Measurements from ENCODE around the gene CDH22.

Gene CDH22

GRCh38 chr20:46139908-46140482 is 168.3 kb downstream of the CDH22 start:
- DNase-seq (ENCODE audit: low spot score) = no peak

- DNase-seq (ENCODE audit: low spot score) = no peak
These were observed 168.9 kb downstream of the CDH22 start for GRCh38 chr20:46139266-46139889.

- no peak for DNase-seq (ENCODE audit: low spot score)
These were observed 170.5 kb downstream of the CDH22 start for GRCh38 chr20:46137816-46138215.

DNA sequence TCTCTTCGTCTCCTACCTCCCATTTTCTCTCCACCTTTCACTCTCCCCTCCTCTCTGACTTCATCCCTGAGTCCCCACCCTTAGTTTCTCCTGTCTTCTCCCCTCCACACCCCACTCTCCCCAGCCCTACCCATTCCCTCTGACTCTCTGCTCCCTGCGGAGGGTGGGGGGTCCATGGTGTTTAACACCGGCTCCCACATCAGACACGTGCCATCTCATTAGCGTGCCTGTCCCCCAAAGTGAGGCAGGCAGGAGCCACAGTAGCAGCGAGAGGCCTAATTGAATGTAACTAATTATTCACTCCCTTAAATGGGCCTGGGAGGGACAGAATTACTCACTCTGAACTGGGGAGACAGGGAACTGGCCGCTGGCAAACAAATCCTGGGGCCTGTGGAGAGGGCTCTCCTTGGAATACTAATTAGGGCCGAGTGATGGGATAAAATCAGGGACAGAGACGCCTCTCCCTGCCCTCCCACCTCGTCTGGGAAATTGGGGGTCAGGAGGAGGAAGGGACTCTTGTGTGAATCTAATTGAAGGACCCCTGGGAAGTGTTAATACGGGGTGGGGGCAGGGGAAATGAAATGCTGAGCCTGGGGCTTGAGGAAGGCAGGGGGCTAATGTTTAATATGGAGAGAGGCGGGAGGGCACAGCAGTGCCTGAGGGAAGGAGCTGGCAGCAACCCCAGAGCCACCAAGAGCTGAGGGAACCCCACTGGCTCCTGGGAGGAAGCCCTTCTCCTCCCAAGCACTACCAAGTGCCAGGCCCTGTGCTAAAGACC is 172.3 kb downstream of the CDH22 start:
- DNase-seq (ENCODE audit: low spot score) = no peak

- DNase-seq (ENCODE audit: low spot score) = no peak
These were observed 173.6 kb downstream of the CDH22 start for GRCh38 chr20:46134716-46135115.

GRCh38 chr20:46133886-46134654 is 174.2 kb downstream of the CDH22 start:
- no peak for DNase-seq (ENCODE audit: low spot score)

DNA sequence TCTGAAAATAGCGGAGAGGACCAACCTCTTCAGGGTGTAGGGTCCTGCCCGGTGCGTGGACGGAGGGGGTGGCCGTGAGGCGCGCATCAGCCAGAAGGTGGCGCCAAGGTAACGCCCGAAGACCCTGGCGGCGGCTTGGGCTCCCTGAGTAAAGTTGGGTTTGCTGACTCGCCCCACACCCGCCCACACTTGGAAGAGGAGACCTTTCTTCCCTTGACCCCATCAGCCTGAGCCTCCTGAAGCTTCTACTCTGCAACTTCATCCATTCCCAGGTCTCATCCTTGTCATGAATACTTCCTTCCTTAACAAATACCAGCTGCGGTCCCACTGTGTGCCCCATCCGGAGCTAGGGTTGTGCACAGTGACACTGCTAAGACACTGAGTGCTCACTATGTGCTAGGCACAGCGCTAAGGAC is 175.6 kb downstream of the CDH22 start:
- DNase-seq (ENCODE audit: low spot score) = peak; percentile 77

GRCh38 chr20:46131396-46131795 is 176.9 kb downstream of the CDH22 start:
- no peak for DNase-seq (ENCODE audit: low spot score)

- no peak for DNase-seq (ENCODE audit: low spot score)
These were observed 177.8 kb downstream of the CDH22 start for GRCh38 chr20:46130534-46130933.

DNA sequence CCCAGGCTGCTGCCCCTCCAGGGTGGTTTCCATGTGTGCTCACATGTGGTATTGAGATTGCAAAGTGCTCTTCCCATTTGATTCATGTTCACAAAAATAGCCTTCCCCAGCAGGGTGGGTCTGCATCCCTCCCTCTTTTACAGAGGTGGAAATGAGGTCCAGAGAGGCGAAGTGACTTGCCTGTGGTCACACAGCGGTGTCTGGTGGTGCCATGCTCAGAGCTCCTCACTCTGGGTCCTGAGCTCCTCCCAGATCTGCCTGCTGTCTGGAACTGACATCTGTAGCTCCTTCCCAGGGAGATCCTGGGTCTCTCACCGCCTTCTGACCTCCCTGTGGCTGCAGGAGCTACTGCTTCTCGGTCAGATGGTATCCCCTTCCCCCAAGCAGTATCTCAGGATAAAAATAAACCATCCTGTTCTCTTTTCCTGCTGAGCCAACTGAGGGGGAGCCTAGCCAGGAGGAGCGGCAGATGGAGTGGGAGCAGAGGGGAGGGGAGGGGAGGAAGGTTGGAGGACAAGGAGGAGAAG is 178.3 kb downstream of the CDH22 start:
- DNase-seq (ENCODE audit: low spot score) = no peak

DNA sequence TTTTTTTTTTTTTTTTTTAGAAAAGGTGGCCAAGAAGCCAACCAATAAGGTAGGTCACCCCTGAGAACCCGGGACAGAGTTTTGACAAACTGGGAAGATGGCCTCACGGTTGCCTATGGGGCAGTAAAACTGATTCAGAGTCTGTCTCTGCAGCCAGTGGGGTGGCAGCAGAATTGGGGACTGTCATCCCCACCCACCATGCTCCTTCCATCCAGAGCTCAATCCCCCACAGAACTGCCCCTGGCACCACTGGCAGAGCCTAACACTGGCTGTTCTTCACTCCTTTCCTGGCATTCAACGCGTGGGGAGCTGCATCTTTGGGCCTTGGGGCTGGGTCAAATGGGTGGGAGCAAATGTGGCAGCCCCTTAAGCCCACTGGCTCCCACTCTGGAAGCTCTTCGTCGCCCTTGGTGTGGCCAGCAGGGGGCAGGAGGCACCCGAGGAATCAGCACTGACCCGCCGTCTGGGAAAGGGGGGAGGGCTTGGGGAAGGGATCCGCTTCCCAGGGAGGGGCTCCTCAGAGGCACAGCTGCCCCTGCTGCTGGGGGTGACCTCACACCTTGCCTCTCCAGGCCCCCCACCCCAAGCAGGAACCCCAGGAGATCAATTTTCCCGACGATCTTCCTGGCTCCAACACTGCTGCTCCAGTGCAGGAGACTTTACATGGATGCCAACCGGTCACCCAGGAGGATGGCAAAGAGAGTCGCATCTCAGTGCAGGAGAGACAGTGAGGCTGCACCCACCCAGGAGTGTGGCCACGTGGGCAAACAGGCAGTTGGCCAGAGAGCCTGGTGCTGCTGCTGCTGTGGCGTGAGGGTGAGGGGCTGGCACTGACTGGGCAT is 179.8 kb downstream of the CDH22 start:
- DNase-seq (ENCODE audit: low spot score) = no peak

- DNase-seq (ENCODE audit: low spot score) = peak; percentile 9
These were observed 180.8 kb downstream of the CDH22 start for GRCh38 chr20:46127396-46128010.

DNA sequence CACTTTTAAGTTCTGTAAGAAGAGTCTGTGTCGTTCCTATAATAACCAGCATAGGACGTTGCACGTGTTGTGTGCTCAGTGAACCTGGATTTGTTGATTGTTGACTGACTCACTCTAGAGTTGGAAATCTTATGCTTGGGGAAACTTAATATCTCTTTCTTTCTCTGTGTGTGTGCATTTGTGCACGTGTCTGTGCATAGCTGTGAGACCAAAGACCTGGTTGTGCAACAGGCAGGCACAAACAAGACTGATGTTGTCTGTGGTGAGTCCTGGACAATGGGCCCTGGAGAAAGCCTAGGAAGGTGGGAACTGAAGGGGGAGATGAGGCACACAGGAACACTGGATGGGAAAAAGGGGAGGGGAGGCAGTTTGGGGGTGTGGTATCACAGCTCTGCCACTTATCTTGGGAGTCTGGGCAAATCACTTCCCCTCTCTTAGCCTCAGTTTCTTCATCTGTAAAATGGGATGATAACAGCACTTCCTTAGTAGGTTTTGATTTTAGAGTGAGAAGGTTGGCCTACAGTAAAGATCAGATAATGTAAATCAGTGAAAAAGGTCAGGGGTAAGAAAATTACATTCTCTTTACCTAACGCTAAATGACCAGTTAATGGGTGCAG is 181.8 kb downstream of the CDH22 start:
- no peak for DNase-seq (ENCODE audit: low spot score)

Data from left forelimb (tissue), 1 donor.